Stimulated activated CD4-positive, alpha-beta T cell treated with anti-CD3 and anti-CD28 coated beads, Interleukin-2, amount 100 ng/mL, for 4 hours (primary cell): ENCODE data around the gene FREM3.
"Not testable (repeated sequence)": the region's sequence is repeated elsewhere in the genome, so short reads cannot be mapped to it uniquely, and the experiment has no call there.

Experiments used
- DNase-seq: peaks from one replicate; pipeline ENCODE4 v3.0.0-alpha.2; 2020; ENCODE audit warnings: low read depth

FREM3 gene

DNA sequence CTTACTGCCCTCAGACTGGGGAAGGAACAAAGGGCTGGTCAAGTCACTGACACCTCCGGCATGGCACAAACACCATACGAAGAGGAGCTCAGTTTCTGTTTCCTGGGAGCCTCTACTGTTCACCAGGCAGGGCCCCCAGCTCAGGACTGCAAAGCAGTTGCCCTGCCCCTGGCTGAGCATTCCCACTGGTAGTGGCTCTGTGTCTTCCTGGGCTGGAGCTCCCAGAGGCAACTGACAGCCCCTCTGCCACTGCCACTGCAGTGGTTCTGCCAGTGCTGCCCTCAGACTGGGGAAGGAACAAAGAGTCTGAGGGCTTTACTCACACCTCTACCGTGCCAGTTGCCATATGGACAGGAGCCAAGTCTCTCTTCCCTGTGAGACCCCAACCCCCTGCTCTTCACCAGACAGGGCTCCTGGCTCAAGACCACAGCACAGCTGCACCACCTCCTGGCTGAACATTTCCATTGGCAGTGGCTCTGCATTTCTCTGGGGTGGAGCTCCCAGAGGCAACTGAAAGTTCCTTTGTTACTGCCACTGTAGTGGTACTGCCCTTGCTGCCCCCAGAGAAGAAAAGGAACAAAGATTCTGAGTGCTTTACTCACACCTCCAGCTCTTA lies 119.0 kb downstream of the FREM3 start:
- DNase-seq, result no peak

DNA sequence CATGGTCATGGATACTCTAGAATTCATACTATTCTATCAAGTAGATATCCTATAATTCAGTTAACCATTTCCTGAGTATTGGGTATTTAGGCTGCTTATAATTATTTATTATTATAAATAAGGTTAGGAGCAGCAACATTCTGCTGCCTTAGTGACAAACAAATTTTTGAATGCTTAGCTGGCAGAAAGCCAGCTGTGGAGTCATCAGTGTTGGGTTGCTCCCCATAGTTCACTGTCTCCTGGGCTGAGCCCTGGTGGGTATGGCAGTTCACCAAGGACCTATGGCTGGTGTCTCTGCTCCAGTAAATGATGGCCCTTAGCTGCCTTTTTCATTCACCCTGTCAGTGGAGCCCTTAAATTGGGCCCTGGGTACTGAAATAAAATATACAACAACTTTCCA lies 125.1 kb downstream of the FREM3 start:
- no peak for DNase-seq

DNA sequence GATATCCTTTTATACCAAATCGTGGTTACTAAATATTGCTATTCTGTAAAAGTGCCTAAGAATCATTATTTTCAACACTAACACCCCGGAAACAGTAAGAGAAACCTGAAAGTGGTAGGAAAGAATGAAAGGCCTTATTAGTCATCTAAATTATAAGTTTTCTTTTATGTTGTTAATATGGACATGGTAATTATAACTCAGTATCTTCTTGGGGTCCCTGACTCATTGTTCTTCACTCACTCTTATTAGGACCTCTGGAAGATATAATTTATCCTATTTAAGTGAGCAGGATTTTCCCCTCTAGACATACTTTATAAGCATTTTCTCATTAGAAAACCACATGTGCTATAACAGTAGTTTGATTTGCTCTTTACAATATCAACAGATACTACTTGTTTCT lies 136.0 kb downstream of the FREM3 start:
- DNase-seq, result no peak

DNA sequence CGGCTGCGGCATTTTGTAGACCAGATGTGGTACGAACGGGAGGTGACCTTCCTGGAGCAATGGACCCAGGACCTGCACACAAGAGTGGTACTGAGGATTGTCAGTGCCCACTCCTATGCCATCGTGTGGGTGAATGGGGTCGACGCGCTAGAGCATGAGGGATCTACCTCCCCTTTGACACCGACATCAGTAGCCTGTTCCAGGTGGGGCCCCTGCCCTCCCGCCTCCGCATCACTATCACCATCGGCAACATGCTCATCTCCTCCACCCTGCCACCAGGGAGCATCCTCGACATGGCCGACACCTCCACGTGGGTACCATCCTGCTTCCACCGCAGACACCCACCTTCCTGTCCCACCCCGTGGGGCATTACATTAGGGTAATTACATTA lies 140.7 kb downstream of the FREM3 start:
- peak; percentile 48 for DNase-seq

DNA sequence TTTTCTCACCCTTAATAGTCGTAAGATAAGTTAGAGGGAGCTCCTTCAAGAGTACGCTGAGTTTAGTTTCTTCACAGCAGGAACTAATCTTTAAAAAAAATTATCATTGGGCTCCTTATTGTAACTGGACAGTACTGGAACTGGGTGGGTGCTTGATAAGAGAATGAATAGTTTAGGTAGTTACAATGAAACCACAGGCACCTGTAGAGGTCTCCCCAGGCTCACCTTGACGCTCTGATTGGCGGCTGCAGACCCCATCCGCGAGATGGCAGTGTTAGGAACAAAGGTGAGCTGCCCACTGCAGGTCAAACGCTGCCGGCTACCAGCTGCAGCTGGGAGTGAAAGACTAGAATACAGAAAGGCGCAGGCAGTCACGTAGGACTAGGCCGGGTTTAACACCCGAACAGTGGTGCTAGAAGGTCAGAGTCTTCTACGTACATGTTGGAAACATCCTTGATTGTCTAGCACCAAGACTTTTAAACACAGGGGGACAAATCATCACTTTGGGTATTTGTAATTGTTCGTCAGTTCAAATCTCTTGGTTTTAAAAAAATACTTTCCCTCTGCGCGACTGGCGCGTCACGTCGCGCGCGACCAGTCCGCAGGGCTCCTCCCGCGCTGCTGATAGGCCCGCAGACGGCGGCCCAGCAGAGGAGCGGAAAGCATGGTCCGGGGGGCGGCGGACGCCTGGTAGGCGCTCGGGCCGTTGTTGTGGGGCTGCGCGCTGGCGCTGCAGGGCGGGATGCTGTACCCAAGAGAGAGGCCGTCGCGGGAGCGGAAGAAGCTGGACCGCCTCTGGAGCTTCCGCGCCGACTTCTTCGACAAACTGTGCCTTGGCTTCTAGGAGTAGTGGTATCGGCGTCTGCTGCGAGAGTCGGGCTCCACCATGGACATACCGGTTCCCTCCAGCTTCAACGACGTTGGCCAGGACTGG lies 141.4 kb downstream of the FREM3 start:
- peak; percentile 68 for DNase-seq

DNA sequence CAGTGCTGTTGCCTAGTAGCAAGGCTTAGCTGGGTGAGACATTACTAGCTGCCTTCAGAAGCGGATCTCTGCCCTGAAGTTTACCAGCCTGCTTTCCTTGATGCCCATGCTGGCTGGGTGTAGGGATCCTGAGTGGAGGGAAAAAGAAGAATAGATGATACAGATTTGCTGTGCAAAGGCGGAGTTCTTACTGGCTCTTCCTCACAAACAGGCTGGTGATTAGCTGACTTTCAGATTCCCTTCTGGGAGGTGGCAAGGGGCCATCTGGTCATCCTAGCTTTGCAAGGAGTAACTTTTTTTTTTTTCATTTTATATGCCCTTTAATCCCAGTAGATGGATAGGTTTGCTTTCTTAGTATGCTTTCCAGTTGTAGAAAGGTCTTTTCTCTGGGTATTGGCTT lies 142.2 kb downstream of the FREM3 start:
- DNase-seq, result no peak

DNA sequence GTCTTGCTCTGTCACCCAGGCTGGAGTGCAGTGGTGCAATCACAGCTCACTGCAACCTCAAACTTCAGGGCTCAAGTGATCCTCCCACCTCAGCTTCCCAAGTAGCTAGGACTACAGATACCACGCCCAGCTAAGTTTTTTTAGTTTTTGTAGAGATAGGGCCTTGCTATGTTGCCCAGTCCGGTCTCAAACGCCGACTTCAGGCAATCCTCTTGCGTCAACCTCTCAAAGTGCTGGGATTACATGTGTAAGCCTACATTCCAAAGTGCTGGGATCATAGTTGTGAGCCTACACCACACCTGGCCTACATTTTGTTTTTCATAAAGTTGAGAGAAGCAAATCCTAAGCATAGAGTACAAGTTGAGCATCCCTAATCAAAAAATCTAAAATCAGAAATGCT lies 144.8 kb downstream of the FREM3 start:
- DNase-seq, result no peak

DNA sequence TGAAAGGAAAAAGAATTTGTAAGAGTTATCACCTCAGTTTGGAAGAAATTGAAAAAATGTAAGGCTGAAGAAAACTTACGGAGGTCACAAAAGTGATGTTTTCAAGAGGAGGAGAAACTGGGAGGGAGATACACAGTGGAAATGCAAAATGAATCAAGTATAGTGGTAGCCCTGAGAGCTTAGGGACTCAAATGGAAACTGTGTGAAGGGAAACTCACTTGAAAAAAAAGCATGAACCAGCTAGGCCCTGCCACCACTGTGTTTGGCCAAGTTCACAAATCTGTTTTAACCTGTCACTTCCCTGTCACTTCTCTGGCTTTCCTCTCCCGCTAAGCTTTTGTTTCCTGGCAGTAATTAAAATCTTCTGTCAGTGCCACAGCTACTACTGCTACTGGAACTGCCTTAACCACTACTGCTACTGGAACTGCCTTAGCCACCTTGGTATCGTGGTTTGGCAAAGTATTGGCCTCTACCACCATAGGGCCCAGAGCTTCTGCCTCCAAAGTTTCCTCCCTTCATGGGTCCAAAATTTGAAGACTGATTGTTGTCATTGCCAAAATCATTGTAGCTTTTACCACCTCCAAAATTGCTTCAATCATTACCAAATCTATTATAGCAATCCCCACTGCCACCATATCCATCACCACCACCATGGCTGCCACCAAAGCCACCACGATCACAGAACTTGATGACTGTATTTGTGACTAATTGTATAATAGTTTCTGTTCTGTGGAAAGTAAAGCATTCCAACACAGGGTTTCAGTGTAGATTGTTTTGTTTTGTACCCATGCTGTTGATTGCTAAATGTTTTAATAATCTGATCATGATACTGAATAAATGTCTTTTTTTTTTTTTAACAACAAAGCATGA lies 145.5 kb downstream of the FREM3 start:
- DNase-seq, result no peak

DNA sequence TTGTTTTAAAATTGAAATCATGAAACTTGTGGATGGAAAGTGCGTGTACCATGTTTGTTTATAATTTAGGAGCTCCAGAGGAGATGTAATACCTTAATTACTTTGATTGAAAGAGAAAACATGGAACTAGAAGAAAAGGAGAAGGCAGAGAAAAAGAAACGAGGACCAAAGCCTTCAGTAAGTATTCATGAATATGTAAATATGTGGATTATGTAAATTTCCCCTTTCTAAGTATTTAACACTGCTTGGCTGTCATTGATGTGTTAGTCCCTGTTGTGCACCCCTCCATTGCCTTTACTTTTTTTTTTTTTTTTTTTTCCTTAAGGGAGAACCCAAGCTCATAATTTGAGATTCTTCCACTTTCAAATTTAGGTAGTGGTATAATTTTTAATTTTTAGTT lies 150.5 kb downstream of the FREM3 start:
- no peak for DNase-seq

DNA sequence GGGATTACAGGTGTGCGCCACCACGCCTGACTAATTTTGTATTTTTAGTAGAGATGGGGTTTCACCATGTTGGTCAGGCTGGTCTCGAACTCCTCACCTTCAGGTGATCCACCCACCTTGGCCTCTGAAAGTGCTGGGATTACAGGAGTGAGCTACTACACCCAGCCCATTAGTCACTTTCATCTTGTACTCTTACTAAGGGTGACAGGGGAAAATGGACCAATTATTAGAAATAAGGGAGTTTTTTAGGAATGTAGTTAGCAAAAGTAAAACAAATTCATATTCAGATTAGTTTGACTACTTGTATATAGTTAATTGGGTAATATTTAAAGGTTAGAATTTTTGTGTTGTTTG lies 160.8 kb downstream of the FREM3 start:
- DNase-seq, result no peak

DNA sequence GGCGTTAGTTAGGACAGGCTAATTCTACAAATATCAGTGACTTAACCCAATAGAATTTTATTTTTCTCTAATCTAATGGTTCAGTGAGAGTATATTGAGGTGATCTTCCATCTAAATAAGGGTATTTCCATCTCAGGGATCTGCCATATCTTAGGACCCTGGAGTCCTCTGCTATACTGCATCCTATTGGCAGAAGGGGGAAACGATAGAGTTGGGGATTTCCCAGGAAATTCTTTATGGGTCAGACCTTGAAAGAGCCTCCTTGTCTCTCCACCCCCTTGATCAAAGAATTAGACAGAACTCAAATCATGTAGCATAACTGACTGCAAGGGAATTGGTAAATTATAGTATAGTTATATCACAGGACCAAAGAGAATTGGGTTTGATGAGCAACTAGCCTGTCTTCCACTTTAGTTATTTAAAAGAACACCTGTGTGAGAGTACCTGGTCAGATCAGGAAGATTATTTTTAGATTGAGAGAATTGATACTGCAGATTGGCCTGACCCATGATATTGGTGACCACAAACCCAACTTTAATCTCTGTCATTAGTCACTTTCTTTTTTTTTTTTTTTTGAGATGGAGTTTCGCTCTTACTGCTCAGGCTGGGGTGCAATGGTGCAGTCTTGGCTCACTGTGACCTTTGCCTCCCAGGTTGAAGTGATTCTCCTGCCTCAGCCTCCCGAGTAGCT lies 161.4 kb downstream of the FREM3 start:
- no peak for DNase-seq

DNA sequence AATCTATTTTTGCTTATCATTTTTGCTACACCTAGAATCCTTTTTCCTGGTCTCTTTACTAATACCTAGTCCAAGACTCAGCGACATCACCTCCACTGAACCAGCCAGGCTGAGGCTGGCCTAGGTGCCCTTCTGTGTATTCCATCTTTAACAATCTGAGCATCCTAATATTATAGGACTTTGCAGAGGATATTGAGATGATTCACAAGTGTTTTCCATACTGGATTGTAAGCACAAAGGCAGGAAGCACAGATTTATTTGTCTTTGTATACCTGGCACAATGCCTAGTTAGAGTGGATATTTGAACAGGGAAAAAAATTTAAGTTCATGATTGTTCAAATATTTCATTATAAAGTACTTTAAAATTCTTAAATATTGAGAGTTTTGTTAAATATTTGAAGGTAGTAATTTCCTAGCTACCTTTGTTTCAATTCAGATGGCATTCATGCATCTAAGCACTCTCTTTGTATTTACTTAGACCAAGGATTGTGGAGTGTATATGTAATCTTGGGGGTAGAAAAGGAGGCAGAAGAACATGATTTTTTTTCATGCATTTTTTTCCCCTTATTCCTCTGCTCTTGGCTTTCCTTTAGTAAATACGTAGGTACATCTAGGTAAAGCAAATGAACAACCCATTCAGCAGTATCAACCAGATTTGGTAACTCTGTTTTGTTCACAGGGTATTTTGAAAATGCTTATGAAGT lies 168.5 kb downstream of the FREM3 start:
- DNase-seq, result no peak

DNA sequence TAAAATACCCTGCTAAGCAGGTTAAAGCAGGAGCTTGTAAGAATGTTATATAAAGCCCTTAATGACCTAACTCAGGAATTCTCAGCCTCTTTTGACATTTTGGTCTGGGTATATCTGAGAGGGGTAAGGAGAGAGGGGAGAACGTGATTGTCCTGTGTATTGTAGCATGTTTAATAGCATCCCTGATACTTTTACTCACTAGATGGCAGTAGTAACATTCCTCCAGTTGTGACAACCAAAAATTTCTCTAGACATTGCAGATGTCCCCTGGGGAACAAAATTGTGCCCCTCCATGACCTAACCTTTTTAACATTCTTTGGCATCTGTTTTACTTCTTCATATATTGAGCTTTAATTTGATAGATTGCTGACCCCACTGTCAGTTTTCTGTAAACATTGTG lies 169.1 kb downstream of the FREM3 start:
- DNase-seq, result no peak

DNA sequence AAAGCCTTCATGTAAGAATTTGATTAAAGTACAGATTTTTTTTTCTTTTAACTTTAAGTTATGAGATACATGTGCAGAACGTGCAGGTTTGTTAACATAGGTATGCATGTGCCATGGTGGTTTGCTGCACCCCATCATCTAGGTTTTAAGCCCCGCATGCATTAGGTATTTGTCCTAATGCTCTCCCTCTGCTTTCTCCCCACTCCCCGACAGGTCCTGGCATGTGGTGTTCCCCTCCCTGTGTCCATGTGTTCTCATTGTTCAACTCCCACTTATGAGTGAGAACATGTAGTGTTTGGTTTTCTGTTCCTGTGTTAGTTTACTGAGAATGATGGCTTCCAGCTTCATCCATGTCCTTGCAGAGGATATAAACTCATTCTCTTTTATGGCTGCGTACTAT lies 172.4 kb downstream of the FREM3 start:
- DNase-seq, result not testable (repeated sequence)
